ENCODE data around the gene TSPAN4. TPM values are rescaled to one million over a fixed set of nuclear protein-coding genes. Genes with fewer than 3 reads are reported as not detected.

The TSPAN4 gene
- total and polyA plus RNA-seq, 8 donors = 46.9 to 132 (median 73.8) TPM

DNA sequence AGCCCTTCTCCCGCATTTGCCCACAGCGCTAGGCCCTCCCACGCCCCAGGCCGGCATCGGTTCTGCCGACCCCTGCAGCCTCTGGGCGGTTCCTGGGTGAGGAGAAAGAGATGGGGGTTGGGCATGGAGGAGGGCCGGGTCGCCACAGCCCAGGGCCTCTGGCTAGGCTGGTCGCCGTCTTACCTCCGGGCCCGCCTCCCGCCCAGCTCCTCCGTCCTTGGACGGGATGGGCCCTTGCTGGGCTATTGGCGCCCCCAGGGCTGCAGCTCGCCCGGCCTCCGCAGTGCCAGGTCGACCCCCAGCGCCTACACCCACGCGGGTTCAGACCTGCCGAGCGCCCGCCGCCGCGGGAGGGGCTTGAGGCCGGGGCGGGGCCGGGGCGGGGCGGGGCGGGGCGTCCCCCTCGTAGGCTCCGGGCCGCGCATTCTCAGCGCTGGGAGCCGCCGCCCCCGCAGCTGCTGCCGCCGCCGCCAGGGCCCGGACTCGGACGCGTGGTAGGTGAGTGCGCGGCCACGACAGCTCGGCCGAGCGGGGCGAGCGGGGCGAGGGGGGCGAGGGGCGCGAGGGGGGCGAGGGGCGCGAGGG is 10.0 kb upstream of the TSPAN4 start, which contains the start of gene CD151:
Gene CD151, plus strand, starts transcription at position 424 of the 585 bp plus-strand sequence. CDS start 3,118 bp downstream, outside the sequence.
- peaks cover 46 to 93% of the 10 kb centered on the region in 2 donors for H3K4me1 ChIP-seq
- ATAC-seq (peak; percentile 29), DNase-seq (peak in 1 of 4 donors; percentile 89)
- intact Hi-C loops (cut with DNase I) = no loop called here
- H3K27ac ChIP-seq = peak within 1 kb of the TSS; percentile 83 to 89
- peaks cover 7 to 36% of the 10 kb centered on the region in 2 donors for H3K27me3 ChIP-seq
- H3K9me3 ChIP-seq = no peaks in the 10 kb centered on the region
- H3K4me3 ChIP-seq = peak within 1 kb of the TSS; percentile 71 to 86
- peaks cover 0 to 19% of the 10 kb centered on the region in 2 donors for H3K36me3 ChIP-seq
- TF ChIP-seq, protein P1, sequence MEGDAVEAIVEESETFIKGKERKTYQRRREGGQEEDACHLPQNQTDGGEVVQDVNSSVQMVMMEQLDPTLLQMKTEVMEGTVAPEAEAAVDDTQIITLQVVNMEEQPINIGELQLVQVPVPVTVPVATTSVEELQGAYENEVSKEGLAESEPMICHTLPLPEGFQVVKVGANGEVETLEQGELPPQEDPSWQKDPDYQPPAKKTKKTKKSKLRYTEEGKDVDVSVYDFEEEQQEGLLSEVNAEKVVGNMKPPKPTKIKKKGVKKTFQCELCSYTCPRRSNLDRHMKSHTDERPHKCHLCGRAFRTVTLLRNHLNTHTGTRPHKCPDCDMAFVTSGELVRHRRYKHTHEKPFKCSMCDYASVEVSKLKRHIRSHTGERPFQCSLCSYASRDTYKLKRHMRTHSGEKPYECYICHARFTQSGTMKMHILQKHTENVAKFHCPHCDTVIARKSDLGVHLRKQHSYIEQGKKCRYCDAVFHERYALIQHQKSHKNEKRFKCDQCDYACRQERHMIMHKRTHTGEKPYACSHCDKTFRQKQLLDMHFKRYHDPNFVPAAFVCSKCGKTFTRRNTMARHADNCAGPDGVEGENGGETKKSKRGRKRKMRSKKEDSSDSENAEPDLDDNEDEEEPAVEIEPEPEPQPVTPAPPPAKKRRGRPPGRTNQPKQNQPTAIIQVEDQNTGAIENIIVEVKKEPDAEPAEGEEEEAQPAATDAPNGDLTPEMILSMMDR (IDR thresholded peaks at IDR 0.05) = no peak

DNA sequence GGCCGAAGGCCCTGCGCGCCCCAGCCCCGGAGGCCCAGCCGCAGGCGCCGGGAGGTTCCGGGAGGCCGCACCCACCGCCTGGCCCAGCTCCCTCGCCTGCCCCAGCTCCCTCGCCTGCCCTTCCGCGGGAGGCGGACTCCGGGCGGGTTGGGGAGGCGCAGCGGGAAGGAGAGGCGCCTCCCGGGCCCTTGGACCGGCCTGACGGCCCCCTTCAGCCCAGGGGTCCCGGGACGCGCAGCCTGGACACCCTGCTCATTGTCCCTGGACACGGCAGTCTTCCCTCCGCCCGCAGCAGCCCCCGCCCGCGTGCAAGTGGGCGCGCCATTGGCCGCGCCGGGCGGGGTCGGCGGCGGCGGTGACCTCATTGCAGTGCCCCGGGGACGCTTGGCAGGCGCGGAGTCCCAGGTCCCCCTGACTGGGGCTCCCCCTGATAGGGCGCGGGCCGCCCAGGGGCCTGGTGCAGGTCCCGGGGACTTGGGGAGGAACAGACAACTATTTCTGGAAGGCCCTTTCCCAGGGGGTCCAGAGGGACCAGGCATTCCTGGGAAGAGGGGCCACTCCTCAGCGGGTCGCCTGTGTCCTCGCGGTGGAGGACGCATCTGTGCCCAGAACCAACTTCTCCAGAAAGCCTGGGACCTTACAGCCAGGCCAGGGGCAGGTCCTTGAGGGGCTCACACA is 9.4 kb upstream of the TSPAN4 start:
- DNase-seq (peak in 1 of 4 donors; percentile 89), ATAC-seq (peak; percentile 1)
- H3K4me1 ChIP-seq = peaks cover 43 to 90% of the 10 kb centered on the region in 2 donors
- TF ChIP-seq, protein P1 (IDR thresholded peaks at IDR 0.05) = no peak
- H3K9me3 ChIP-seq = no peaks in the 10 kb centered on the region
- H3K27ac ChIP-seq = peak overlapping the region; percentile 83 to 89
- H3K36me3 ChIP-seq = peaks cover 0 to 26% of the 10 kb centered on the region in 2 donors
- H3K4me3 ChIP-seq = peak overlapping the region; percentile 71 to 86
- intact Hi-C loops (cut with DNase I) = no loop called here
- H3K27me3 ChIP-seq = peaks cover 7 to 34% of the 10 kb centered on the region in 2 donors

DNA sequence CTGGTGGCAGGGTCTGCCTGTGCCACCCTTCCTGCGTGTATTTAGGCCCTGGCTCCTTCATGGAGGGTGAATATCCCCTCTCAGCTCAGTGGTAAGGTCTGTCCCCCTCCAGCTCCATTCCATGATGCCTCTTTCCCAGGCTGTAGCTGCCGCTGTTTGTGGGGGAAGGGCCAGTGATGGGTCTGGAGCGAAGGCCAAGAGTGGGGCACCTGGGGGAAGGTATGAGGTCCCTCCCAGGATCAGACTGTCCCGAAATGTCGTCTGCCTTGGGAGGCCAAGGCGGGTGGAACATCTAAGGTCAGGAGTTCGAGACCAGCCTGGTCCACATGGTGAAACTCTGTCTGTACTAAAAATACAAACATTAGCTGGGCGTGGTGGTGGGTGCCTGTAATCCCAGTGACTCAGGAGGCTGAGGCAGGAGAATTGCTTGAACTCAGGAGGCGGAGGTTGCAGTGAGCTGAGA is 8.8 kb upstream of the TSPAN4 start:
- H3K27me3 ChIP-seq = peaks cover 7 to 28% of the 10 kb centered on the region in 2 donors
- TF ChIP-seq, protein P1 (IDR thresholded peaks at IDR 0.05) = no peak
- DNase-seq (no peak), ATAC-seq (no peak)
- intact Hi-C loops (cut with DNase I) = no loop called here
- peak overlapping the region; percentile 83 to 89 for H3K27ac ChIP-seq
- peaks cover 0 to 32% of the 10 kb centered on the region in 2 donors for H3K36me3 ChIP-seq
- no peaks in the 10 kb centered on the region for H3K9me3 ChIP-seq
- peaks cover 38 to 84% of the 10 kb centered on the region in 2 donors for H3K4me1 ChIP-seq
- H3K4me3 ChIP-seq = peak overlapping the region; percentile 71 to 86

DNA sequence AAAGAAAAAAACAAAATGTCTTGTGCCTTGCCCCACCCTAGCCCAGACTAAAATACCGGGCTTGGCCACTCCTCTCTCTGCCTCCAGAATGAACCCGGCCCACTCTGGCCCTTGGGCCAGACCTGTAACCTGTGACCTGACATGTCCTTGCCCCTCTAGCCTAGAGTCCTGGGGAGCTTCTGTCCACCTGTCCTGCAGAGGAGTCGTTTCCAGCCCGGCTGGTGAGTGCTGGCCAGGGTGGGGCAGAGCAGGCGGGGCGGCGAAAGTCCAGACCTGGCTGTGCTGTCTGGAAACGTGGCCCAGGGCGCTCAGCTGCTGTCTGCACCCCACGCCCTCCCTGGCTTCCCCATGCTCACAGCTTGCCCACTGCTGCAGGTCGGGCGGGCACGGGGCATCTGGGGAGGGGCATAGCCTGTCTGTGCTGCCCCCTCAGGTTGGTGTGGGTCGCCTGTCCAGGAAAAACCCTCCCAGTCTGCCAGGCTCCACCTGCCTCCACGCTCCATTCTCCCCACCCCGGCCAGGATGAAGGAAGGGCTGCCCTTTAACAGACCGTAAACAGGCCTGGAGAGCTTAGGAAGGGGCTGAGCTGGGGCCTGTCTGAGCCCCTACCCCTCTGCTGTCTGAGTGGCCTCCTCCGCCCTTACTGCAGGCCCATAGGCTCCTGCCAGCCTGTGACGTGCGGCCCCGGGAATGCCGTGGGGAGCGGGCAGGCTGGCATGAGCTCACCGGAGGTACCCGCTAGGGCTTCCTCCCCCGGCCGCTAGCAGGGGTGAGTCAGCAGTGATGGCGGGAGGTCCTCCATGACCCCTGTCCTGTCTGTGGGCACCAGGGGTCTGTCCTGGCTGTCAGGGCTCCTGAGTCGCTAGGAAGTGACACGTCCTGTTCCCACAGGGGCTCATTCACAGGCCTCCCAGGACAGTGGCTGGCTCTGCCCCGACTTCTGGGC is 8.0 kb upstream of the TSPAN4 start:
- ATAC-seq = peak; percentile 61
- peak in 3 of 4 donors; percentile 71 to 92 (median 83) for DNase-seq
- TF ChIP-seq, protein P1 (IDR thresholded peaks at IDR 0.05) = no peak
- H3K27ac ChIP-seq = peak overlapping the region; percentile 83 to 89
- intact Hi-C loops (cut with DNase I) = no loop called here
- peak overlapping the region; percentile 71 to 86 for H3K4me3 ChIP-seq
- peaks cover 0 to 39% of the 10 kb centered on the region in 2 donors for H3K36me3 ChIP-seq
- peaks cover 7 to 20% of the 10 kb centered on the region in 2 donors for H3K27me3 ChIP-seq
- peaks cover 31 to 83% of the 10 kb centered on the region in 2 donors for H3K4me1 ChIP-seq
- no peaks in the 10 kb centered on the region for H3K9me3 ChIP-seq
